HG03139 (cell line): Measurements from ENCODE around the gene SPRED1.

Experiments
- ATAC-seq: cut with Tn5 transposase; IDR thresholded peaks from one replicate; pipeline ENCODE4 v1.9.1; 2021; ENCODE audit not compliant: unreplicated experiment

The SPRED1 gene

DNA sequence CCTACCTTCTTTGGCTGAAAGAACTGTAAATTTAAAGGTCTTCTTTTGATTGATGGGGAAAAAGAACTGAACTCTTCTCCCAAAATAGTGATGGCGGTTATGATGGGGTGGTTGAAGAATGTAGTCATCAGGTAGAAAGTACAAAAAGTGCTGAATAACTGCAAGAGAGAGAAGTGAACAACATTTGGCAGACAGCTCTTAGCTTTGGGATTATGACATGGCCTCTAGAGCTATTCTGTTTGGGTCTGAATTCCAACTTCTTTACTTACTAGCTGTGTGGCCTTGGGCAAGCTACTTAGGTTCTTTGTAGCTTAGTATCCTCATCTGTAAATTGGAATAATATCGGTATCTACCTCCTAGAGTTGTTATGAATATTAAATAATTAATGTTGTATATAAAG is 91.7 kb downstream of the SPRED1 start:
- no peak for ATAC-seq

DNA sequence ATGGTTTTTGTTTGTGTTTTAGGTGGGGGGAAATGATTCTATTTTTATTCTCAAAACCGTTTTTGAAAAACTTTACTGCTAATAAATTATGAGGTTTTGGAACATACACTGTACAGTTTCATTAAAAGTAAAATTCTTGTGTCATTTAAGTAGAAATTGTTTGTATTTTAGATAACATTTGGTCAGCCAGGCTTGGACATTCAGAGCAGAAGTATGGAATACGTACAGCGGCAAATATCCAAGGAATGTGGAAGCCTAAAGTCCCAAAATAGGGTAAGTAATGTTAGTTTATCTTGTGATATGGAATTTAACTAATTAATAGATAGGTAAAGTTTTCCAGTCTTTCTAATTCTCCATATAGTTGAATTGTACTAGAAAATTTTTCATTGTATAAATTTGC is 96.6 kb downstream of the SPRED1 start:
- no peak for ATAC-seq

DNA sequence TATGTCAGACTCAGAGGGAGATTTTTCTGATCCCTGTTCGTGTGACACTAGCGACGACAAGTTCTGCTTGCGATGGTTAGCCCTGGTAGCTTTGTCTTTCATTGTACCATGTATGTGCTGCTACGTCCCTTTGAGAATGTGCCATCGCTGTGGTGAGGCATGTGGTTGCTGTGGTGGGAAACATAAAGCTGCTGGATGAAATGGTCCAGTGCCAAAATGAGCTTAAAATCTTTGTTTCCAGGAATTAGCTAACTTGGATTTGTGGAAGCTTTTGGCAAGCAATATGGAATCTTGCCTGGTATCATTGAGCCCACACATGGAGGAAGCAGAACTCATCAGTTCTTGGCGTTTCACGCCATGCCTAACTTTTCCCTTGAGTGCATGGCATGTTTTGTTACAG is 98.8 kb downstream of the SPRED1 start:
- ATAC-seq = no peak

DNA sequence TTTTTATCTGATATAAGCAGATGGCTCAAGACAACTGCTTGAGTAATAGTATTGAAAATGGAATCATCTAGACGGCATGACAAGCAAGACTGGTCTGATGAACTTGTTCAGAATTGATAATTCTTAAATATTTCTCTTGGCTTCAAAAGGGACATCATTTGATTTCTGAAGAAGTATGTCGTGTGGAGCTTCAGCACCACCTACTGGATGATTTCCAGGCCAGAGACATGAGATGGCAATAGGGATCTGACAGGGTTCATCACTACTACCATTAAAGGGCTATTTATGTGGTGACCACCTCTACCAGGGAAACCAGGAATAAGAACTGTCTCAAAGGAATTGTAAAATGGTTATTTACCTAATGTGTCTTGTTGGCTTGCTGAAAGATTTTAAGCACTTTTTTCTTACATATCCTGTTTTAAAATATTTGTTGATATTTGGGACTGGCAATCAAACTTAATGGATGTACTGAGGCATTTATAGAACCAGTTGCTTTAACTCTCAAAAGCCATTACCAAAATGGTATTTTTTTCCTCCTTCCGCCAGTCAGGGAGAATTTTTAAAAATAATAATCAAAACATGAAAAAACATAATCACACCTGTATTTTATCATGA is 101.8 kb downstream of the SPRED1 start:
- no peak for ATAC-seq

DNA sequence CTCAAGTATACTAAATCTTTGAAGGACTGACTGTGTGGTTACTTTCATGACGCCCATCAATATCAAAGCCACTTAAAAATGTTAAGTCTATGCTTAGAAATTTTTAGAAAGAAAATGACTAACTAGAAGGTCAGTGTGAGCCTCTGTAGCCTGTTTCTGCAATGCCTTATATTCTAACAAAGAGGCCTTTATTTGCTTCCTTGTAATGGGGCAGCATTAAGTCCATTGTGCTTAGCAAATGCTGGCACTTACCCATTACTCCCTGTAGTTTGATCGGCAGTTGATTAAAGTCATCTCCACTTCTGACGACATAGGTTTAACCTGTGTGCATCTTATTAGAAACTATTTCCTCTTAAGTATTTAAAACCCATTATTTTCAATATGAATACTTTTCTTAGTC is 109.7 kb downstream of the SPRED1 start:
- ATAC-seq = no peak

DNA sequence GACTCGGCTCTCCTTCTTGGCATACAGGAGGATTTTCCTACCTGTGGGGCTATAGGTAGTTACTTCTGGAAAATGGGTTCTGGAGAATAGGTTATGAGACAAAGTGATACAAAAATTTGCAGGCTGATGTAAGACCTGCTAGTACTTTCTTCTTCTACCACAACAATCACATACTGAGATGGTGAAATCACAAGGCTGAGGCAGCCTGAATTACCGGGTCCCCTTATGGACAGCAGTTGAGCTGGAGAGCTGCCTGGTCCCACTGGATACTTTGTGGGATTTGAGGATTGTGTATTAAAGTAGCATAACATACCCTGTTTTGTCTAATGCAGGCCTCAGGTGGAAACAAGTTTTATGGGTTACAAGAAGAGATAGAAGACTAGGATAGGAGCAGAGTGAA is 114.8 kb downstream of the SPRED1 start:
- no peak for ATAC-seq

DNA sequence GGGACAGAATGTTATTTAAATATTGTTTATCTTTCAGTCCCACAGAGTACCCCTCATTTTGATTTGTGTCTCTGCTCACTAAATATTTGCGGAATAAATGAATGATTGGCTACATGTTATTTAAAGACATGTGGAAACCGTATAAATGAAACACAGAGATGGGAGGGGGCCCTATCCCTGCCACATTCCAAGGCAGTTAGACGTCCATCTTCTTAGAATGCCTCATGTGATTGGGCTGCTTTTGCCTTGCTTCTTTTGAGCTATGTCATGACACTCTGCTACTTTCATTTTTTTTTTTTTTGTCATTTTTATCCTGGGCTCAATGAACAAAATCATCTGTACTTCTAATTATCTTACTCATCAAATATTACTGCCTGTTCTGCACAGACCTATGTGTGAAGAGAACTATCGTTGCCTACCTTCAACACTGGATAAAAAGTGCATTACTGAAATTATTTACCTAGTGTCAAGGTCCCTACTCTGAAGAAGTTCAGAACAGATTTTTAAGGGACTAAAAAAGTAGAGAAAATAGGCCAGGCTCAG is 117.4 kb downstream of the SPRED1 start:
- ATAC-seq = no peak

DNA sequence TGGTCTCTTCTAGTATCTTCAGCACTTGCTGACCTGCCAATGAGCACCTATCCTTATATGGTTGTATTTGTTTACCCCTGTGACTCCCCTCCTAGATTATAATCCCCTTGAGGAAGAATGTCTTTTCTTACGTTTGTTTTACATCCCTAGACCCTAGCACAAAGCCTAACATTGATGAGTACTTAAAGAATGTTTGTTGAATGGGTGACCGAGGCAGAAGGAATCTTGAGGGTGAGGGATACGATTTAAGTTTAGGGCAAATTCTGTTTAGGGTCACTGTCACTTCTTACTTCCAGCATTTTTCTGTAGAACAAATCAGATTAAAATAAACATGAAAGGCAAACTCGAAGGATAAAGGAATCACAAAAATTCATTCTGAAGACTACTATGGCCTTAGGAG is 120.4 kb downstream of the SPRED1 start:
- ATAC-seq = no peak

DNA sequence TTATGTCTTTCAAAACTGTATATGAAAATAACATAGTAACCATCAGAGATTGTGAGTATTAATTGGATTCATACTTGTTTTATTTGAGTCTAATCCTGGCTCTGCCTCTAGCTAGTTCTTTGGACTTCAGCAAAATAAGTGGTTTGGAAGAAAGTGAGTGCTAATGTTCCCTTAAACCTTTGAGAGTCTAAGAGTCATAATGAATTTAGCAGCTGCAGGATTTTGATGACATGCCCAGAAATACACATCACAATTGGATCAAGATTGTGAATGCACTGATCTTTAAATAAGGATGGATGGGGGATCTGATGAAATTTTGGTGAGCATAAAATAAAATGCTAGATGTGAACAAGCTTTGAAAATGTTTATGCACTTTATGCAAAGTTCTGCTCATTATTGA is 121.4 kb downstream of the SPRED1 start:
- no peak for ATAC-seq

DNA sequence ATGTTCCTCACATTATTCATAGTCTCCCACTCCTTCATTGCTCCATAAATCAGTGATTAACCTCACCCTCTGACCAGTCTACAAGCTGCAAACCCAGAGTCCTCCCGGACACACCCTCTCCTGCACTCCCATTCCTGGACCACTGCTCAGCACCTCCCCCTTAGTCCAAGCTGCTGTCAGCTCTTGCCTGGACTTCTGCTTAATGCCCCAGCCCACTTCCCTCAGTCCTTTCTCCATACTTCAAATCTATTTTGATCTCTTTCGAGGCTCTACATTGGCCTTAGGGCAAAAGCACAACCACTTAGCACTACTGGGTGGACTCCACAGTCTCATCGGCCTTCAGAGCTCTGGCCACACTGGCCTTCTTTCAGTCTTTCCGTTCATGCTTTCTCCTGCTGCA is 121.9 kb downstream of the SPRED1 start:
- ATAC-seq = no peak

DNA sequence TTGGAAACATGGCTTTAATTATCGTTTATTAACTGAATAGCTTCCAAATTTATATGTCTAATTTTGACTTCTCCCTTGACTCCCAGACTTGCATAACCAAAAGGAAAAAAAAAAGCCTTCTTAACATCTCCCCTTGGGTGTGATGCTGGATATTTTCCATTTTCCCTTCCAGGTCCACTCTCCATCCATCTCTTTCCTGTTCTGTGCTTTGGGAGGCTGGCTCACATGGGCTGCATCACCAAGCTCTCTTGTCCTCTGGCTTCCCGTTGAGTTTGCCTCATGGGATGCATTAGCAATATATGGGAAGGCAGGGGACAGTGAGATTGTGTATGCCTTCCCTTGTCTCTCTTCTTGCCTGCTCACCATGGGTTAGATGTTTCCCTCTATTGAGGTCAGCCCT is 123.4 kb downstream of the SPRED1 start:
- ATAC-seq = no peak

DNA sequence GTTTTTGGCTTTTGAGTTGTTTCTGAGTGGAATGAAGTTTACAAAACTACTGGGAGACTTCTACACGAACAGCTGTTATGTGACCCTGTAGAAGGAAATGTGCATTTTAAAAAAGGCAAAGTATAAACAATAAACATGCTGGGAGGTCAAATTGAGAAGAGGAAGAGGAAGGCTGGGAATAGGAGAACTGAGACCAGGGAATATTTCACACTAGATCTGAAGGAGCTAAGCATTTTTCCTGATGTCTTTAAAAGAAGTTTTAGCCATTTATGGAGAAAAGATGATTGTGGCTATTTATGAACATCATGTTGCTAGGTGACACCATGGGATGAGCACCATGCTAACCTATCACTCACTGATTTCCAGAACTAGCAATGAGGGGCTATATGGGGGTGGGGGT is 125.0 kb downstream of the SPRED1 start:
- no peak for ATAC-seq

DNA sequence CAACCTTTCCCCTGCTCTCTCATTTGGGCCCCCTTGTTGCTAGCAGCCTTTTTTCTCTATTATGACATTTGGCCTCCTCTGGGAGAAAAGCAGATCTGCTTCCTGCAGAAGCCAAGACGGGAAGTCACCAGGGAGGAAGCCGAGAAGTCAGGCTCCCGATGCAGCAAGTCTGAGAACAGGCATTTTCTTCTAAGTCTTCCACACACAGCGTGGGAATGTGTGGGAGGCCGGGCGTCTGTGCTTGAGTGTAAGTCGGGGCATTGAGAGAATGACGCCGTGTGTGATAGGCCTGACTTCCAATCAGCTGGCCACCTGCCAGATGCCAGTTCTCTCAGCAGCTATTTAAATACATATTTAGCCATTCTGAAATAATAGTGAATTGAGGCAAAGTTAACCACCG is 125.5 kb downstream of the SPRED1 start:
- no peak for ATAC-seq

DNA sequence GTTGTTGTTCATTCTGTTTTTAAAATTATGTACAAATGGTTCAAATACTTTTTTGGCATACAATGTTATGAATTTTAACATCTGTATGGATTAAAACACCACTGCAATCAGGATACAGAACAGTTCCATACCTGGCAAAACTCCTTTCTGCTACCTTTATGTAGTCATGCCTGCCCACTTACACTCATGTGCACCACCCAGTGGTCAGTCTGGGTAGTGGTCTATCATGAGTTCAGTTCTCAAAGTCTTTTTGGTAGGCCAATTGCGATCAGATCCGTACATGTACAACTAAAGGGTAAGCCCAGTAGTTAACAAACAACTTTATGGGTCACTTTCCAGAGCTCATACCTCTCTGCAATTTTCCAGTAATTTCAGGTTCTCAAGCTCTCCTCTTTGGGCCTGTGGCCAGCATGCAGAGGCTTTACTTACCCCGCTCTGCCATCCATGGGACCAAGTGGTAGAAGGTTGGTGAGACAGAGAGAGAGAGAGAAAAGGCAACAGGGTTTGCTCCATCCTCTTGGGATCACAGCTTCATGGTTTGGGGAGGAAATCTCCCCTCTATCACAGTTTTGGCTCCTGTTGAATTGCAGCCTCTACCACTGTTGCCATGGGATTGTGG is 137.4 kb downstream of the SPRED1 start:
- no peak for ATAC-seq

DNA sequence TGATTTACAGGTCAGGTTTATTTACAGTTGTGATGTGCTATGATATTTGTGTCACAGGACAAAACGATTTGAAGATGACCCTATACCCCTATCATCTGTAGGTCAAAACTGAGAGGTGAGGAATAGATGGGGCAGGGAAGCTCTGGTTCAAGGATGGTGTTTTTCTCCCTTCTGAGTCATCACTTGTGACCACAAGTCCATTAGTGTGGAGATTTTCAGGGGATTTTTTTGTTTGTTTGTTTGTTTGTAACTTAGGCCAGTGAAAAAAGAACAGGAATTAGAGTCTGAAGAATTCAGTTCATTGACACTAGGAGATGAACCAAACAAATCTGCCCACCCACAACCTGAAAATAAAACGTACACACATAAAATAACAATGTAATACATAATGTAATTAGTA is 138.6 kb downstream of the SPRED1 start:
- ATAC-seq = no peak

DNA sequence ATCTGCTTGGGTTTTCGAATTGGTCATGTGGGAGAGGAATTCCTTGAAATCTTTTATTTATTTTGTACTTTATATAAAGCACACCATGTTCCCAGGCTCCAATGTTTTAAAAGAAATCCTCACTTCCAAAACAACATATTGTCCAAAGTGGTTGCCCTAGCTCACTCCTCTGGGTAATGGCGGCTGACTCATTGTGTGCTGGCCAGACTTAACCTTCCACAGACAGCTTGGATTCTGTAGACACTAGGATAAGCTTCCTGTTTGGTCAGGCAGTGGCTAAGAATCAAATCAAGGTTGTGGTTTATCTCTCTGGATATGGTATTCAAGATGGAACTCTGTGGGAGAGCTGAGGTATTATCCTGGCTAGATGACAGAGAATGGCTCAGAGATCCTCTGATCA is 145.5 kb downstream of the SPRED1 start:
- no peak for ATAC-seq

DNA sequence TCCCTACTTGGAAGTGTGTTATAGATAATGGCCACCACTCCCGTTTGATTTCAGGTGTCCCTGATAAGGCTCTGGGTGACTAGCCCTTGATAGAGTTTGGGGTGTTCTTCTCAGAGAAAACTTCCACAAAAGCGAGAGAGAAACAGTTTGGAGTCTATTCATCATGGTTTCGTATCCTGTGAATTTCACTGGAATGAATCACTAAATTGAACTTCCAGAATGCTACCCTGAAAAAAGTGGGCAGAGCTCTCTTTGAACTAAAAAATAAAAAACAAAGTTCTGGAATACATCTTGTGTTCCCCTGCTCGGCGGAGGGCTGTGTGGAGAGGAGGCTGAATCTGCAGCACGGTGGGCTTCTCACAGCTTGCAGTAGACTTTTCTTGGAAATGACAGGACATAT is 148.5 kb downstream of the SPRED1 start:
- ATAC-seq = no peak

DNA sequence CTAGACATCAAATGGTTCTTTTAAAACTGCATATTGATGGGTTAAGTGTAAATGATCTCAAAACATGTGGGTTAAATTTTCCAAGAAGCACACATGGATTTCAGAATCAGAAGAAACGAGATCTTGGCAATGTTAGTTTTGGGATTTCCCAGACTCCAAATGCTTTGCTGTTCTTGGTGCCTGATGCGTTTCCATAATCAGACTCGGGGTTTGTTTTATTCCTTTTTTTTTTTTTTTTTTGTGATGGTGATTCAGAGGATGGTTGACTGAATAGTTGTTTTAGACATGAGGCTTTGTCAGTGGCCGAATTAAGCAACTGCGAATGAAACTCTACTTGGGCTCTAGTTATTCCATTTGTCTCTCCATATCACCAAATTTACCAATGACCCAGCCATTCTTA is 149.1 kb downstream of the SPRED1 start:
- no peak for ATAC-seq

DNA sequence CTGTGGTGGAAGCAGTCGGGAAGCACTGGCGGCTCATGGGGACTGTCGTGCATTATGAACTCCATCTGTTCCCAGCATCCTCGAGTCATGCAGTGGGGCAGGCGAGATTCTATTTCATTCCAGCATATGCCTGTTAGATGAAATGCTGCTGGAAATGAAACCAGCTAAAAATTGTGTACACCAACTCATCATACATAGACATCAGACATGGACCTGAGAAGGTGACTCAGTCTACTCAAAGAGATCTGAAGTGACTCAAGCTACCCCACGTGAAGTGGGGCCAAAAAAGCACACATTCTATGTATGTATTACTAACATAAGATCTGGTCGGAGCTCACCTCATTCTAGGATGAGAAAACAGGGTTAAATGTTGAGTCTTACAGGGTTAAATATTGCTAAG is 153.8 kb downstream of the SPRED1 start:
- no peak for ATAC-seq
